ENCODE measurements around the gene ST8SIA5. TPM values are rescaled to one million over a fixed set of nuclear protein-coding genes. Genes with fewer than 3 reads are reported as not detected.

ST8SIA5 gene
- total and polyA plus RNA-seq, 2 donors = 0.19 to 0.95 TPM

- no peaks in the 10 kb centered on the region for H3K4me1 ChIP-seq (ENCODE audit: insufficient read depth)
- H3K36me3 ChIP-seq (ENCODE audit: insufficient read depth) = no peaks in the 10 kb centered on the region
- WGBS = 42% methylated on average over 6 of the region's 6 CpGs
- H3K27ac ChIP-seq (ENCODE audit: low read depth) = no peak overlapping the region
- no peak for DNase-seq (ENCODE audit: extremely low spot score)
- H3K4me3 ChIP-seq (ENCODE audit: low read depth, low read length) = no peak overlapping the region
Observed at GRCh38 chr18:46759890-46760289, 3.0 kb upstream of the ST8SIA5 start.

GRCh38 chr18:46756025-46756558 is 761 bp downstream of the ST8SIA5 start:
- WGBS = 3% methylated on average over 41 of the region's 41 CpGs
- H3K4me3 ChIP-seq (ENCODE audit: low read depth, low read length) = peak overlapping the region; percentile 37
- no peak for DNase-seq (ENCODE audit: extremely low spot score)

GRCh38 chr18:46755315-46756024 is 1.4 kb downstream of the ST8SIA5 start:
- H3K36me3 ChIP-seq (ENCODE audit: insufficient read depth) = no peaks in the 10 kb centered on the region
- no peak overlapping the region for H3K4me3 ChIP-seq (ENCODE audit: low read depth, low read length)
- no peak overlapping the region for H3K27ac ChIP-seq (ENCODE audit: low read depth)
- DNase-seq (ENCODE audit: extremely low spot score) = no peak
- WGBS = 9% methylated on average over 17 of the region's 17 CpGs
- H3K4me1 ChIP-seq (ENCODE audit: insufficient read depth) = no peaks in the 10 kb centered on the region

More at GRCh38 chr18:46756025-46756558, 761 bp downstream of the ST8SIA5 start:
- no peak overlapping the region for H3K27ac ChIP-seq (ENCODE audit: low read depth)
- no peaks in the 10 kb centered on the region for H3K4me1 ChIP-seq (ENCODE audit: insufficient read depth)
- no peaks in the 10 kb centered on the region for H3K36me3 ChIP-seq (ENCODE audit: insufficient read depth)

GRCh38 chr18:46754661-46755292 is 2.1 kb downstream of the ST8SIA5 start:
- Histone ChIP-seq H3K4me3 (ENCODE audit: low read depth, low read length) (no peak overlapping the region), H3K27ac (ENCODE audit: low read depth) (no peak overlapping the region), H3K36me3 (ENCODE audit: insufficient read depth) (no peaks in the 10 kb centered on the region), H3K4me1 (ENCODE audit: insufficient read depth) (no peaks in the 10 kb centered on the region)
- no peak for DNase-seq (ENCODE audit: extremely low spot score)
- WGBS = 45% methylated on average over 13 of the region's 13 CpGs

GRCh38 chr18:46754188-46754587 is 2.7 kb downstream of the ST8SIA5 start:
- WGBS = 67% methylated on average over 3 of the region's 3 CpGs
- DNase-seq (ENCODE audit: extremely low spot score) = no peak
- Histone ChIP-seq H3K4me1 (ENCODE audit: insufficient read depth) (no peaks in the 10 kb centered on the region), H3K36me3 (ENCODE audit: insufficient read depth) (no peaks in the 10 kb centered on the region), H3K27ac (ENCODE audit: low read depth) (no peak overlapping the region), H3K4me3 (ENCODE audit: low read depth, low read length) (no peak overlapping the region)

- WGBS = 87% methylated on average over 8 of the region's 8 CpGs
- H3K4me1 ChIP-seq (ENCODE audit: insufficient read depth) = no peaks in the 10 kb centered on the region
- no peaks in the 10 kb centered on the region for H3K36me3 ChIP-seq (ENCODE audit: insufficient read depth)
- no peak overlapping the region for H3K4me3 ChIP-seq (ENCODE audit: low read depth, low read length)
- H3K27ac ChIP-seq (ENCODE audit: low read depth) = no peak overlapping the region
- no peak for DNase-seq (ENCODE audit: extremely low spot score)
Observed at GRCh38 chr18:46751882-46752281, 5.0 kb downstream of the ST8SIA5 start.

GRCh38 chr18:46750626-46751025 is 6.2 kb downstream of the ST8SIA5 start:
- Histone ChIP-seq H3K36me3 (ENCODE audit: insufficient read depth) (no peaks in the 10 kb centered on the region), H3K4me1 (ENCODE audit: insufficient read depth) (no peaks in the 10 kb centered on the region), H3K27ac (ENCODE audit: low read depth) (no peak overlapping the region), H3K4me3 (ENCODE audit: low read depth, low read length) (no peak overlapping the region)
- 75% methylated on average over 6 of the region's 6 CpGs for WGBS
- no peak for DNase-seq (ENCODE audit: extremely low spot score)

- Histone ChIP-seq H3K27ac (ENCODE audit: low read depth) (no peak overlapping the region), H3K36me3 (ENCODE audit: insufficient read depth) (no peaks in the 10 kb centered on the region), H3K4me3 (ENCODE audit: low read depth, low read length) (no peak overlapping the region), H3K4me1 (ENCODE audit: insufficient read depth) (no peaks in the 10 kb centered on the region)
- WGBS = 91% methylated on average over 2 of the region's 2 CpGs
- DNase-seq (ENCODE audit: extremely low spot score) = no peak
Observed at GRCh38 chr18:46748466-46748865, 8.4 kb downstream of the ST8SIA5 start.

GRCh38 chr18:46740046-46740445 is 16.8 kb downstream of the ST8SIA5 start:
- Histone ChIP-seq H3K4me3 (ENCODE audit: low read depth, low read length) (no peak overlapping the region), H3K27ac (ENCODE audit: low read depth) (no peak overlapping the region), H3K36me3 (ENCODE audit: insufficient read depth) (no peaks in the 10 kb centered on the region), H3K4me1 (ENCODE audit: insufficient read depth) (no peaks in the 10 kb centered on the region)
- 64% methylated on average over 2 of the region's 2 CpGs for WGBS
- DNase-seq (ENCODE audit: extremely low spot score) = no peak

GRCh38 chr18:46738491-46738890 is 18.4 kb downstream of the ST8SIA5 start:
- Histone ChIP-seq H3K27ac (ENCODE audit: low read depth) (no peak overlapping the region), H3K4me1 (ENCODE audit: insufficient read depth) (no peaks in the 10 kb centered on the region), H3K36me3 (ENCODE audit: insufficient read depth) (no peaks in the 10 kb centered on the region), H3K4me3 (ENCODE audit: low read depth, low read length) (no peak overlapping the region)
- no peak for DNase-seq (ENCODE audit: extremely low spot score)
- WGBS = 78% methylated on average over 7 of the region's 7 CpGs

GRCh38 chr18:46736736-46737135 is 20.1 kb downstream of the ST8SIA5 start:
- H3K4me3 ChIP-seq (ENCODE audit: low read depth, low read length) = no peak overlapping the region
- no peaks in the 10 kb centered on the region for H3K4me1 ChIP-seq (ENCODE audit: insufficient read depth)
- 60% methylated on average over 4 of the region's 4 CpGs for WGBS
- no peak overlapping the region for H3K27ac ChIP-seq (ENCODE audit: low read depth)
- H3K36me3 ChIP-seq (ENCODE audit: insufficient read depth) = no peaks in the 10 kb centered on the region
- no peak for DNase-seq (ENCODE audit: extremely low spot score)

- 69% methylated on average over 5 of the region's 5 CpGs for WGBS
- Histone ChIP-seq H3K4me1 (ENCODE audit: insufficient read depth) (no peaks in the 10 kb centered on the region), H3K4me3 (ENCODE audit: low read depth, low read length) (no peak overlapping the region), H3K36me3 (ENCODE audit: insufficient read depth) (no peaks in the 10 kb centered on the region), H3K27ac (ENCODE audit: low read depth) (no peak overlapping the region)
- no peak for DNase-seq (ENCODE audit: extremely low spot score)
Observed at GRCh38 chr18:46736135-46736534, 20.7 kb downstream of the ST8SIA5 start.

- WGBS = 95% methylated on average over 4 of the region's 4 CpGs
- no peaks in the 10 kb centered on the region for H3K4me1 ChIP-seq (ENCODE audit: insufficient read depth)
- H3K4me3 ChIP-seq (ENCODE audit: low read depth, low read length) = no peak overlapping the region
- H3K27ac ChIP-seq (ENCODE audit: low read depth) = no peak overlapping the region
- no peaks in the 10 kb centered on the region for H3K36me3 ChIP-seq (ENCODE audit: insufficient read depth)
- no peak for DNase-seq (ENCODE audit: extremely low spot score)
Observed at GRCh38 chr18:46734981-46735380, 21.9 kb downstream of the ST8SIA5 start.

GRCh38 chr18:46733872-46734271 is 23.0 kb downstream of the ST8SIA5 start:
- no peaks in the 10 kb centered on the region for H3K36me3 ChIP-seq (ENCODE audit: insufficient read depth)
- H3K27ac ChIP-seq (ENCODE audit: low read depth) = no peak overlapping the region
- DNase-seq (ENCODE audit: extremely low spot score) = no peak
- H3K4me3 ChIP-seq (ENCODE audit: low read depth, low read length) = no peak overlapping the region
- WGBS = 85% methylated on average over 11 of the region's 11 CpGs
- no peaks in the 10 kb centered on the region for H3K4me1 ChIP-seq (ENCODE audit: insufficient read depth)
